ENCODE results near the gene WDR35.

The WDR35 gene

DNA sequence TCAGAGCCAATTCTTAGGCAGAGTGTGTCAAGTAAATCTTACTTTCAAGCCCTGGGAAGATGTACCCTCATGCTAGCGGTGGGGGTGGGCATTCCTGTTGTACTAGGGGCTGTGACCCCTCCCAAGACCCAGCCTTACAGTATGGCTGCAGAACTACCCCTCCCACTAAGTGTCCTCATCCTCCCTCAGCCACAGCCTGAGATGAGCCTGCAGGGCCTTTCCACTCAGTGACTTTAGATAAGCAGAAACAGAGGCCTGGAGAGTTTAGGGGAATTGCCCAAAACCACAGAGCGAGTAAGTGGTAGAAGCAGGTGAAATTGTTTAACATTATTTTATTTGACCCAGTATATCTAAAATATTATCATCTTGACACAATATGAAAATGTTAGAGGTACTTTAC, 124.8 kb downstream of the WDR35 start:
- no peak for DNase-seq

DNA sequence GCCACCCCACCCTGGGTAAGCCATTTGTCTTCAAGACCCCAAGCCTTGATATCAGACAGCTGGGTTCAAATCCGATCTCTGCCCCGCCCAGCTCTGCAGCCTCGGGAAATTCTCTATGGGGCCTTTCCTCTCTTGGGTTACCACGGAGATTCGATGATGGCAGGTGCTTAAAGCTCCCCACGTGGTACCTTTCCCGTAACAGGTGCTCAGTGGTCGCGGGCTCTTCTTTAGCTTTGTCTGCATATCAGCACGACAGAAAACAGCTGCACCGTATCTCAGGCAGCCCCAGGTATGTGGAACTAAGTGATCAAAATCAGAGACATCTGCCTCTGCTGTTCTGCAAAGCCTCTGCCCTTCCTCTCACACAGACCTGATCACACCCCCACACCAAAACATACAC, 125.5 kb downstream of the WDR35 start:
- no peak for DNase-seq

DNA sequence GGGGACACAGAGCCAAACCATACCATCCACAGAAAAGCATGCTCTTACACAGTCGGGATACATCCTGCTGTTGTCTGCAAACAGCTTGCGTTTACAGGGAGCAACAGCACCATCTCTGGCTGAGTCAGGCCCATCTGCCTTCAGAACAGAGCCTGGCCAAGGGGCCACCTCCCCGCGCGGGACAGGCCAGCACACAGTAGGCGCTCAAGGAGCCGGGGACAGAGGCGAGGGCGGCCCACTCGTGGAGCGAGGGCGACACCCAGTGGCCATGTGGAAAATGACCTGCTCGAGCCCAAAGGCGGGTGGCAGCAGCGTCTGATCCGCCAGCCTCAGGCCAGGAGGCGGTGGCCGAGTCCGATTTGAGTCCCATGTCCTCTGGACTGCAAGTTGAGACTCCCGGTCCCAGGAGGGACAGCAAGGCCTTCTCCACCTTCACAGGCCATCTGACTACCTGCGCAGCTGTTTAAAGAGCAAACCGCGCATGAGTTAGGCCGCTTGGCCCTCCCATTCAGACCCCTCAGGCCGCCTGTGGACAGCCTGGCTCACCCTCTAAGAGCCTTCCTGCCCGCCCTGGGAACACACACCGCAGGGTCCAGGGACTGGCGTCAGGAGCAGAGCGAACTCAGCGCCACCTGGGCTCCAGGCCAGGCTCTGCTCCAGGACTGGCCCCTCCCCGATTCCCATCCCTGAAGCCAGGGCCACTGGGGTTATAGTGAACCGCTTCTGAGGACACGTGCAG, 126.4 kb downstream of the WDR35 start:
- DNase-seq = no peak

DNA sequence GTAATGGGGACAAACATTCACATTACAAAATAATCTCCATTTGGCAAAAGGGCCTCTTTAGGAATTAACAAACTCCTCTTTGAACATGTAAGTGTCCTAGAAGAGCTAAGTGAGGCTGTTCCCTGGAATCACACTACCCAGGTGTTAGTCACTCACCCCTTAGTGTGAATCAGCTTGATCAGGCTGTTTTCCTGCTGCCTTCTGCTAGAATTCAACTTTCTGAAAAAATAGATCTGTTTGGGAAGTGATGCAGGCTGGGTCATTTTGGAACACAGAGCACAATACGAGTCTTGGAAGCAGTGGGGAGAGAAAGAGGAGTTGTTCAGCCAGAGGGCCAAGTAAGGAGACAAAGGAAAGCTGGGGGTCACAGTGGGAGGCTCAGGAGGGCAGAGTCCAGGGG, 128.1 kb downstream of the WDR35 start:
- no peak for DNase-seq

Data from SHP77 treated with DMSO at 0.1 percent for 48 hours (cell line).